HCT116 (cell line): ENCODE data around the gene PRKN. TPM values are rescaled to one million over a fixed set of nuclear protein-coding genes. Genes with fewer than 3 reads are reported as not detected.

Source experiments
- ATAC-seq: fragments of 200-7000 bp; cut with Tn5 transposase; 2 replicates; pipeline ENCODE4 v1.9.1; 2020; ENCODE audit warnings: mild to moderate bottlenecking, moderate library complexity
- BruUV-seq: library from RNA; stranded (reverse); fragments of 400-500 nt; replicated peaks from 2 replicates; lab custom pipeline; 2021; lab: Mats Ljungman, UMichigan
- CTCF ChIA-PET: fragments of 300-600 bp; sonication (Branson Sonifier 250); formaldehyde crosslinking; loops from one replicate; lab custom pipeline; 2021; ENCODE audit warnings: antibody characterized with exemption; lab: Charles Lee
- POLR2A ChIA-PET: fragments of 300-600, 350-600 bp; sonication (Branson Sonifier 250); formaldehyde crosslinking; loops from one replicate; lab custom pipeline; 2021; ENCODE audit warnings: antibody characterized with exemption; lab: Charles Lee
- RAD21 ChIA-PET, 2 experiments: fragments of 300-600 bp; sonication (Branson Sonifier 250); formaldehyde crosslinking; loops; one replicate each; lab custom pipeline; 2023; ENCODE audit warnings: low total read pairs in 2 of 2; ENCODE audit not compliant: uncharacterized antibody in 2 of 2, unreplicated experiment in 2 of 2, low non-redundant PET in 1 of 2; lab: Charles Lee
- DNase-seq: peaks from one replicate; pipeline ENCODE4 v3.0.0-alpha.2; 2010; ENCODE audit warnings: low read depth, low spot score
- H2AFZ ChIP-seq: fragments of 200-600 bp; shearing (Covaris generic), sonication (generic); 2 replicates; pipeline ENCODE4 v1.6.1; 2017; ENCODE audit warnings: low read depth, mixed run types, mixed read lengths, antibody characterized with exemption, low read length; ENCODE audit not compliant: poor library complexity, severe bottlenecking
- H3K27ac ChIP-seq: 2 replicates; pipeline ENCODE4 v1.5.1; 2012; ENCODE audit warnings: low read depth, low read length
- H3K27me3 ChIP-seq: fragments of 200-600 bp; sonication (generic); 2 replicates; pipeline ENCODE4 v1.6.1; 2016; ENCODE audit warnings: mixed run types, low read length, mixed read lengths; ENCODE audit not compliant: insufficient read depth
- H3K36me3 ChIP-seq, 2 experiments: fragments of 200-500 bp in 1 of 2; fragments of 200-600 bp in 1 of 2; sonication (Bioruptor generic) in 1 of 2; sonication (generic) in 1 of 2; 2 replicates each; pipeline versions ENCODE4 v1.5.1 to v1.6.1; 2014 to 2016; ENCODE audit warnings: low read length in 2 of 2, inconsistent platforms in 1 of 2, mixed read lengths in 1 of 2, mixed run types in 1 of 2; ENCODE audit not compliant: insufficient read depth in 2 of 2, control insufficient read depth in 1 of 2
- H3K4me1 ChIP-seq, 2 experiments: fragments of 200-600 bp in 1 of 2; sonication (generic) in 1 of 2; 2 replicates each; pipeline versions ENCODE4 v1.5.1 to v1.6.1; 2012 to 2017; ENCODE audit warnings: low read length in 2 of 2, inconsistent platforms in 1 of 2, mild to moderate bottlenecking in 1 of 2, mixed read lengths in 1 of 2, mixed run types in 1 of 2, moderate library complexity in 1 of 2; ENCODE audit not compliant: insufficient read depth in 2 of 2, control insufficient read depth in 1 of 2
- H3K4me2 ChIP-seq: fragments of 200-600 bp; sonication (generic); 2 replicates; pipeline ENCODE4 v1.6.1; 2017; ENCODE audit warnings: mixed run types, low read length, mixed read lengths
- H3K4me3 ChIP-seq, 2 experiments: fragments of 200-600 bp in 1 of 2; sonication (generic) in 1 of 2; replicated peaks in 1 of 2; 2 replicates each; pipeline ENCODE4 v1.5.1; 2011 to 2016; ENCODE audit warnings: low read length in 2 of 2, control low read depth in 1 of 2, low read depth in 1 of 2, mild to moderate bottlenecking in 1 of 2, mixed read lengths in 1 of 2, mixed run types in 1 of 2
- H3K79me2 ChIP-seq: fragments of 200-600 bp; sonication (generic); 2 replicates; pipeline ENCODE4 v1.6.1; 2017; ENCODE audit warnings: mild to moderate bottlenecking, mixed run types, low read length, moderate library complexity, mixed read lengths; ENCODE audit not compliant: insufficient read depth
- H3K9ac ChIP-seq: fragments of 200-600 bp; sonication (generic); 2 replicates; pipeline ENCODE4 v1.6.1; 2016; ENCODE audit warnings: low read length, mixed read lengths
- H3K9me2 ChIP-seq: fragments of 200-600 bp; sonication (generic), shearing (Covaris generic); 2 replicates; pipeline ENCODE4 v1.6.1; 2017; ENCODE audit warnings: mixed run types, mild to moderate bottlenecking, moderate library complexity; ENCODE audit not compliant: insufficient read depth
- H3K9me3 ChIP-seq, 2 experiments: fragments of 200-500 bp in 1 of 2; fragments of 200-600 bp in 1 of 2; sonication (Bioruptor generic) in 1 of 2; sonication (generic) in 1 of 2; 2 replicates each; pipeline ENCODE4 v1.6.1; 2014 to 2017; ENCODE audit warnings: low read length in 2 of 2, mixed read lengths in 2 of 2, inconsistent platforms in 1 of 2, low read depth in 1 of 2, mild to moderate bottlenecking in 1 of 2, mixed run types in 1 of 2, moderate library complexity in 1 of 2; ENCODE audit not compliant: control insufficient read depth in 1 of 2, insufficient read depth in 1 of 2
- H4K20me1 ChIP-seq: fragments of 200-600 bp; sonication (generic), shearing (Covaris generic); 2 replicates; pipeline ENCODE4 v1.6.1; 2017; ENCODE audit warnings: mixed run types, mild to moderate bottlenecking, moderate library complexity; ENCODE audit not compliant: insufficient read depth
- CTCF ChIP-seq, 3 experiments: fragments of 200-600 bp in 1 of 3; sonication (generic) in 1 of 3; IDR thresholded peaks in 2 of 3; conservative IDR thresholded peaks in 1 of 3; 2 replicates each; pipeline ENCODE4 v1.5.1; 2012 to 2017; ENCODE audit warnings: low read depth in 2 of 3, low read length in 2 of 3, antibody characterized with exemption in 1 of 3, borderline replicate concordance in 1 of 3, control low read depth in 1 of 3, mild to moderate bottlenecking in 1 of 3, mixed read lengths in 1 of 3, mixed run types in 1 of 3, moderate library complexity in 1 of 3; ENCODE audit not compliant: insufficient read depth in 1 of 3
- EGR1 ChIP-seq: IDR thresholded peaks from 2 replicates; pipeline ENCODE4 v1.6.1; 2012; ENCODE audit warnings: low read depth
- EZH2phosphoT487 ChIP-seq: fragments of 200-600 bp; IDR thresholded peaks from 2 replicates; pipeline ENCODE4 v1.6.1; 2018; ENCODE audit warnings: antibody characterized with exemption, borderline replicate concordance
- FOSL1 ChIP-seq: IDR thresholded peaks from 2 replicates; pipeline ENCODE4 v1.6.1; 2012; ENCODE audit warnings: low read depth
- JUND ChIP-seq: IDR thresholded peaks from 2 replicates; pipeline ENCODE4 v1.6.1; 2012
- POLR2A ChIP-seq: IDR thresholded peaks from 2 replicates; pipeline ENCODE4 v1.7.0; 2011; ENCODE audit warnings: borderline replicate concordance; ENCODE audit not compliant: insufficient read depth, insufficient read length; ENCODE audit errors: extremely low read depth
- POLR2AphosphoS5 ChIP-seq: IDR thresholded peaks from 2 replicates; pipeline ENCODE4 v1.6.1; 2011; ENCODE audit warnings: mild to moderate bottlenecking, low read depth, low read length, moderate library complexity
- SIN3A ChIP-seq: IDR thresholded peaks from 2 replicates; pipeline ENCODE4 v1.6.1; 2012; ENCODE audit warnings: low read depth
- TCF7L2 ChIP-seq: IDR thresholded peaks from 2 replicates; pipeline ENCODE4 v1.7.0; 2011; ENCODE audit warnings: borderline replicate concordance, inconsistent platforms; ENCODE audit not compliant: insufficient read depth, insufficient read length; ENCODE audit errors: extremely low read depth
- ZBTB33 ChIP-seq: IDR thresholded peaks from 2 replicates; pipeline ENCODE4 v1.6.1; 2011; ENCODE audit warnings: mild to moderate bottlenecking, low read length, moderate library complexity; ENCODE audit not compliant: insufficient replicate concordance; ENCODE audit errors: extremely low read depth
- ZFX ChIP-seq: fragments of 450-650 bp; IDR thresholded peaks from 2 replicates; pipeline ENCODE4 v1.6.1; 2017
- intact Hi-C: fragments of 100-400 bp; cut with micrococcal nuclease; formaldehyde crosslinking; loops from 2 replicates; pipeline ENCODE4 v1.10.0; 2022
- total RNA-seq: library from RNA; stranded (reverse); gene quantifications from one replicate; pipeline ENCODE4 v1.2.1, GENCODE V29; 2021; ENCODE audit not compliant: unreplicated experiment
- TF ChIP-seq, protein P1 (sequence below): IDR thresholded peaks from 2 replicates; pipeline ENCODE4 v1.6.1; 2012; ENCODE audit warnings: low read depth
- TF ChIP-seq, protein P2 (sequence below): IDR thresholded peaks from 2 replicates; pipeline ENCODE4 v1.6.1; 2012

The PRKN gene
- total RNA-seq, 1 experiment from 2014 or later: 2.6 TPM

DNA sequence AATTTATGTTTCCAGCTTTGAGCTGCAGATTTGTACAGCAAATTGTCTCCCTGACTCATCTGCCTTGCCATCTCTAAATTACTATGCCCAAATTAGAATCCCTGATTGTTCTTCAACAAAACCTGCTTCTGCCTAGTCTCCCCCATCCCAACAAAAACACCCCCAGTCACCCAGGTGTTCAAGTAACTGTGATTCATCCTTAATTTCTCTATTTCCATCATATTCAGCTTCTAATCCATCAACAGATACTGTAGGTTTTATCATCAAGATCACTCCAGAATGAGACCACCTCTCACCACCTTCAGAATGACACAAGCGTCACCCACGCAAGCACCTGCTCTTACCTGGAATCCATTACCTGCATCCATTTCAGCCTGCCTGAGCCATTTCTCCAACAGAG is 498.5 kb downstream of the PRKN start:
- TF ChIP-seq, protein P1, sequence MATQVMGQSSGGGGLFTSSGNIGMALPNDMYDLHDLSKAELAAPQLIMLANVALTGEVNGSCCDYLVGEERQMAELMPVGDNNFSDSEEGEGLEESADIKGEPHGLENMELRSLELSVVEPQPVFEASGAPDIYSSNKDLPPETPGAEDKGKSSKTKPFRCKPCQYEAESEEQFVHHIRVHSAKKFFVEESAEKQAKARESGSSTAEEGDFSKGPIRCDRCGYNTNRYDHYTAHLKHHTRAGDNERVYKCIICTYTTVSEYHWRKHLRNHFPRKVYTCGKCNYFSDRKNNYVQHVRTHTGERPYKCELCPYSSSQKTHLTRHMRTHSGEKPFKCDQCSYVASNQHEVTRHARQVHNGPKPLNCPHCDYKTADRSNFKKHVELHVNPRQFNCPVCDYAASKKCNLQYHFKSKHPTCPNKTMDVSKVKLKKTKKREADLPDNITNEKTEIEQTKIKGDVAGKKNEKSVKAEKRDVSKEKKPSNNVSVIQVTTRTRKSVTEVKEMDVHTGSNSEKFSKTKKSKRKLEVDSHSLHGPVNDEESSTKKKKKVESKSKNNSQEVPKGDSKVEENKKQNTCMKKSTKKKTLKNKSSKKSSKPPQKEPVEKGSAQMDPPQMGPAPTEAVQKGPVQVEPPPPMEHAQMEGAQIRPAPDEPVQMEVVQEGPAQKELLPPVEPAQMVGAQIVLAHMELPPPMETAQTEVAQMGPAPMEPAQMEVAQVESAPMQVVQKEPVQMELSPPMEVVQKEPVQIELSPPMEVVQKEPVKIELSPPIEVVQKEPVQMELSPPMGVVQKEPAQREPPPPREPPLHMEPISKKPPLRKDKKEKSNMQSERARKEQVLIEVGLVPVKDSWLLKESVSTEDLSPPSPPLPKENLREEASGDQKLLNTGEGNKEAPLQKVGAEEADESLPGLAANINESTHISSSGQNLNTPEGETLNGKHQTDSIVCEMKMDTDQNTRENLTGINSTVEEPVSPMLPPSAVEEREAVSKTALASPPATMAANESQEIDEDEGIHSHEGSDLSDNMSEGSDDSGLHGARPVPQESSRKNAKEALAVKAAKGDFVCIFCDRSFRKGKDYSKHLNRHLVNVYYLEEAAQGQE: no peak
- no peak for TF ChIP-seq EGR1
- TF ChIP-seq TCF7L2: no peak
- TF ChIP-seq POLR2A: no peak
- TF ChIP-seq EZH2phosphoT487: no peak
- no peak for TF ChIP-seq CTCF (IDR thresholded peaks at IDR 0.05 in 2 of 3, conservative IDR thresholded peaks at IDR 0.05 in 1 of 3; ENCODE audit: borderline replicate concordance in 1 of 3, insufficient read depth in 1 of 3, low read depth in 2 of 3, low read length in 2 of 3)
- TF ChIP-seq, protein P2, sequence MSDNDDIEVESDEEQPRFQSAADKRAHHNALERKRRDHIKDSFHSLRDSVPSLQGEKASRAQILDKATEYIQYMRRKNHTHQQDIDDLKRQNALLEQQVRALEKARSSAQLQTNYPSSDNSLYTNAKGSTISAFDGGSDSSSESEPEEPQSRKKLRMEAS: no peak
- TF ChIP-seq JUND: no peak
- no peak for TF ChIP-seq ZBTB33
- no peak for TF ChIP-seq FOSL1
- no peak for TF ChIP-seq ZFX
- no peak for TF ChIP-seq POLR2AphosphoS5
- no peak for TF ChIP-seq SIN3A
- no peaks in the 10 kb centered on the region for H3K79me2 ChIP-seq
- no peak overlapping the region for H2AFZ ChIP-seq
- intact Hi-C loops: no loop called here
- RAD21 ChIA-PET: no interaction called here
- no peak overlapping the region for H3K4me3 ChIP-seq
- no peaks in the 10 kb centered on the region for H3K4me1 ChIP-seq
- no peak overlapping the region for H3K9ac ChIP-seq
- H3K36me3 ChIP-seq: no peaks in the 10 kb centered on the region
- no peak overlapping the region for H3K27ac ChIP-seq
- POLR2A ChIA-PET: no interaction called here
- DNase-seq (no peak), ATAC-seq (no peak)
- H3K9me2 ChIP-seq: no peaks in the 10 kb centered on the region
- H3K9me3 ChIP-seq: no peaks in the 10 kb centered on the region
- no peaks in the 10 kb centered on the region for H3K27me3 ChIP-seq
- BruUV-seq: no TSS peak
- H3K4me2 ChIP-seq: no peak overlapping the region
- H4K20me1 ChIP-seq: no peaks in the 10 kb centered on the region
- CTCF ChIA-PET: no interaction called here
